GM12865 (cell line): Measurements from ENCODE around the gene KLHL18.
"Not testable (repeated sequence)": the region's sequence is repeated elsewhere in the genome, so short reads cannot be mapped to it uniquely, and the experiment has no call there.

Source experiments
- DNase-seq: peaks from one replicate; pipeline ENCODE4 v3.0.0; 2010; ENCODE audit warnings: low read depth
- H3K4me3 ChIP-seq: 2 replicates; pipeline ENCODE4 v1.5.1; 2011; ENCODE audit warnings: mild to moderate bottlenecking, low read depth, low read length, control low read depth
- TF ChIP-seq, protein P1 (sequence below): IDR thresholded peaks from 2 replicates; pipeline ENCODE4 v1.5.1; 2011; ENCODE audit warnings: low read length, control low read depth, low read depth, inconsistent platforms; ENCODE audit not compliant: insufficient read depth; ENCODE audit errors: missing control alignments

Gene KLHL18

DNA sequence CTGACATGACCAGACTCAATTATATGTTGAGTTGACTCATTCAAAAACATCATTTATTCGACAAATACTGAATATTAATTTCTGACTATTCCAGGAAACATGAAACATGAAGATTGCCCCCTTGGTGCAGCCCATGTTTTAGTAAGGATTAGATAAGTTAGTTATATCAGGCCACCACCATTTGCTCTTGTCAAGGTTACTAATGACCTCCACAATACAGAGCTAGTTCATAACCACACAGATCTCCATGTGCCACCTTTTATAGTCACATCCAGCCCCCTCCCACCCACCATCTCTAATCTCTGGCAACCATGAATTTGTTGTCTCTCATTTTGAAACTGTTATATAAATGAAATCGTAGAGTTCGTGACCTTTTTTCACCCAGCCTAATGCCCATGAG lies 15.7 kb downstream of the KLHL18 start:
- no peak for DNase-seq
- TF ChIP-seq, protein P1, sequence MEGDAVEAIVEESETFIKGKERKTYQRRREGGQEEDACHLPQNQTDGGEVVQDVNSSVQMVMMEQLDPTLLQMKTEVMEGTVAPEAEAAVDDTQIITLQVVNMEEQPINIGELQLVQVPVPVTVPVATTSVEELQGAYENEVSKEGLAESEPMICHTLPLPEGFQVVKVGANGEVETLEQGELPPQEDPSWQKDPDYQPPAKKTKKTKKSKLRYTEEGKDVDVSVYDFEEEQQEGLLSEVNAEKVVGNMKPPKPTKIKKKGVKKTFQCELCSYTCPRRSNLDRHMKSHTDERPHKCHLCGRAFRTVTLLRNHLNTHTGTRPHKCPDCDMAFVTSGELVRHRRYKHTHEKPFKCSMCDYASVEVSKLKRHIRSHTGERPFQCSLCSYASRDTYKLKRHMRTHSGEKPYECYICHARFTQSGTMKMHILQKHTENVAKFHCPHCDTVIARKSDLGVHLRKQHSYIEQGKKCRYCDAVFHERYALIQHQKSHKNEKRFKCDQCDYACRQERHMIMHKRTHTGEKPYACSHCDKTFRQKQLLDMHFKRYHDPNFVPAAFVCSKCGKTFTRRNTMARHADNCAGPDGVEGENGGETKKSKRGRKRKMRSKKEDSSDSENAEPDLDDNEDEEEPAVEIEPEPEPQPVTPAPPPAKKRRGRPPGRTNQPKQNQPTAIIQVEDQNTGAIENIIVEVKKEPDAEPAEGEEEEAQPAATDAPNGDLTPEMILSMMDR, result no peak
- no peak overlapping the region for H3K4me3 ChIP-seq

DNA sequence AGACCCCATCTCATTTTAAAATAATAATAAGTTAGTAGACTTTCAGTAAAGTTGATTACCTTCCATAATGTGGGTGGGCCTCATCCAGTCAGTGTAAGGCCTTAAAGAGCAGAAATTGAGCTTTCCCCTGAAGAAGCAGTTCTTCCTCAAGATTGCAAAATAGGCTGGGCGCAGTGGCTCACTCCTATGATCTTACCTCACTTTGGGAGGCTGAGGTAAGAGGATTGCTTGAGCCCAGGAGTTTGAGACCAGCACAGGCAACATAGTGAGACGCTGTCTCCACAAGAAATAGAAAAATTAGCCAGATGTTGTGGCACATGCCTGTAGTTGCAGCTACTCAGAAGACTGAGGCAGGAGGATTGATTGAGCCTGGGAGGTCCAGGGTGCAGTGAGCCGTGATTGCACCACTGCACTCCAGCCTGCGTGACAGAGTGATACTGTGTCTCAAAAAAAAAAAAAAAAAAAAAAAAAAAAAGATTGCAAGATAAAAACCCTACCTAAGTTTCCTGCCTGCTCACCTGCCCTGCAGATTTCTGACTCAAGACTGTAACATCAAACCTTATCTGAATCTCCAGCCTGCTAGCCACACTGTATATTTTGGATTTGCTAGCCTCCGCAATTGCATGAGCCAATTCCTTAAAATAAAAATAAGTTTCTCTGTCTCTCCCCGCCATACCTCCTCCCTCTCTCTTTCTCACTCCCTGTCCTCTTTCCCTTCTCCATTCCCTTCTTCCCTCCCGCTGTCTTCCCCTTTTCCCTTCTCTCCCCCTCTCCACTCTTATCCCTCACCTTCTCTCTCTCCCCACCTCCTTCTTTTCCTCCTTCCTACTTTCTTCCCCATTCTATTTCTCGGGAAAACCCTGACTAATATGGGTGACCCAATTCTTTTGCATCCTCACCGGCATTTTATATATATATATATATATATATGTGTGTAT lies 16.9 kb downstream of the KLHL18 start:
- no peak for DNase-seq
- TF ChIP-seq, protein P1, result no peak
- no peak overlapping the region for H3K4me3 ChIP-seq

DNA sequence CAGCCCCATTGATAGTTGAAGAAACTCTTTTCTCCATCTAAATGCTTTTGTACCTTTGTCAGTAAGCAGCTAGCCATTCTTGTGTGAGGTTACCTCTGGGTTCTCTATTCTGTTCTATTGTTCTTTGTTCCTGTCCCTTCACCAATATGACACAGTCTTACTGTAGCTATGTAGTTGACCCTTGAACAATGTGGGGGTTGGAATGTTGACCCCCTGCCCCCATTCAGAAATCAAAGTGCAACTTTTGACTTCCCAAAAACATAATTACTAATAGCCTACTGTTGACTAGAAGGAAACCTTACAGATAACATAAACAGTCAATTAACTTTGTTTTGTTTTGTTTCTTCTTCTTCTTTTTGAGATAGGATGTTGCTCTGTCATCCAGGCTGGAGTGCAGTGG lies 18.7 kb downstream of the KLHL18 start:
- no peak for DNase-seq
- no peak overlapping the region for H3K4me3 ChIP-seq
- TF ChIP-seq, protein P1, result no peak

DNA sequence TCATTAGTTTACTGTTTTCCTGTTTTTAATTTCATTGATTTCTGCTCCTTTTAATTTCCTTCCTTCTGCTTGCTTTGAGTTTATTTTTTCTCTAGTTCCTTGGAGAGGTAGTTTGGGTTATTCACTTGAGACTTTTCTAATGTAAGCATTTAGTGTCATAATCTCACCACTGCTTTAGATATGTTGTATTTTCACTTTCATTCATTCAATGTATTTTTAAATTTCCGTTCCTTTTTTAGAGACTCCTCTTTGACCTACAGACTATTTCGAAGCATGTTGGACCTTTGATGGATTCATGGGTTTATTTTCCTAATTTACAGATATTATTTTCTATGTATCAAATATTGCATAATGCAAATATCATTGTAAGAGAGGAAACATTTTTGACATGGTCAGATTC lies 23.3 kb downstream of the KLHL18 start:
- H3K4me3 ChIP-seq, result peak overlapping the region; percentile 13; the same call in 1 of the 2 replicates
- TF ChIP-seq, protein P1, result no peak
- no peak for DNase-seq

DNA sequence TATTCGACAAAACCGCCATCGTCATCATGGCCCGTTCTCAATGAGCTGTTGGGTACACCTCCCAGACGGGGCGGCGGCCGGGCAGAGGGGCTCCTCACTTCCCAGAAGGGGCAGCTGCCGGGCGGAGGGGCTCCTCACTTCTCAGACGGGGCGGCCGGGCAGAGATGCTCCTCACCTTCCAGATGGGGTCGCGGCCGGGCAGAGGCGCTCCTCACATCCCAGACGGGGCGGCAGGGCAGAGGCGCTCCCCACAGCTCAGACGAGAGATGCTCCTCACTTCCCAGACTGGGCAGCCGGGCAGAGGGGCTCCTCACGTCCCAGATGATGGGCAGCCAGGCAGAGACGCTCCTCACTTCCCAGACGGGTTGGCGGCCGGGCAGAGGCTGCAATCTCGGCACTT lies 26.5 kb downstream of the KLHL18 start:
- DNase-seq, H3K4me3 ChIP-seq: not testable (repeated sequence)

DNA sequence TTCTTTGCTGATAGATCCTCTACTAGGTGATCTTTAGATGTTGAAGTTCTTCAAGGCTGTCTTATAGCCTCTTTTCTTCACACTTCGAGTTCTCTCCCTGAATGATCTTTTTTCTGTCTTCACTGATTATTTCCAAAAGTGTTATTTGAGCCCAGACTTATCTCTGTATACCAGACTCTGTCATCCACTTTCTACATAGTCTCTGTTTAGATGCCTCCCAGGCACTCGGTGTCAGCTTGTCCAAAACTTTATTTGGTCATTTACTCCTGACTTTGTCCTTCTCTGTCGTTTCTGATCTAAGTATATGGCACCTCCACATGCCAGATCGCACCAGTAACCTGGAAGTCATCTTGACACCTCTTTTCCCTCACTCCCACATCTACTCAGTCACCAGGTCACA lies 27.6 kb downstream of the KLHL18 start:
- TF ChIP-seq, protein P1, result no peak
- no peak overlapping the region for H3K4me3 ChIP-seq
- no peak for DNase-seq

DNA sequence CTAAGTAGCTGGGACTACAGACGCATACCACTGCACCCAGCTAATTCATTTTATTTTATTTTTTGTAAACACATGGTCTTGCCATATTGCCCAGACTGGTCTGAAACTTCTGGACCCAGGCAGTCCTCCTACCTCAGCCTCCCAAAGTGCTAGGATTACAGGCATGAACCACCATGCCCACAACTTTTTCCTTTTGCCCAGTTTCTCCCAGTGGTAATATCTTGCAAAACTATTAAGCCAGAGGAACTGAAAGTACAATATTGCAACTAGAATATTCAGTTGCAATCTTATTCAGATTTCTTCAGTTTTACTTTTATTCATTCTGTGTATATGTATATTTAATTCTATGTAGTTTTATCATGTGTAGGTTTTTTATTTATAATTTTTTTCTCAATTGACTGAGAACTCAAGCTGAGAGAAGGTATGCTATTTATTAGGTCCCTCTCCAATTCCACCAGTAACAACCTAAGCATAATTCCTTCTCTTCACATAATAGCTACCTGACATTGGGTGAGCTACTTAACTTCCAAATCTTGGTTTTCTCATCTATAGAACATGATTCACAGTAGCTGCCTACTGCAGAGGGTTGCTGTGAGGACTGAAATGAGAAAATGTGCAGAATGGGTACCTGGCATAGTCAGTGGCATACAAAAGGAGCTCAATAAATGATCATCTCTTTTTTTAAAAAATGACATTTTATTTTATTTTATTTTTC lies 30.8 kb downstream of the KLHL18 start:
- DNase-seq, result no peak
- TF ChIP-seq, protein P1, result no peak
- no peak overlapping the region for H3K4me3 ChIP-seq
